ENCODE results near the gene PACS2.
"Not testable (repeated sequence)": the region's sequence is repeated elsewhere in the genome, so short reads cannot be mapped to it uniquely, and the experiment has no call there.

PACS2 gene

DNA sequence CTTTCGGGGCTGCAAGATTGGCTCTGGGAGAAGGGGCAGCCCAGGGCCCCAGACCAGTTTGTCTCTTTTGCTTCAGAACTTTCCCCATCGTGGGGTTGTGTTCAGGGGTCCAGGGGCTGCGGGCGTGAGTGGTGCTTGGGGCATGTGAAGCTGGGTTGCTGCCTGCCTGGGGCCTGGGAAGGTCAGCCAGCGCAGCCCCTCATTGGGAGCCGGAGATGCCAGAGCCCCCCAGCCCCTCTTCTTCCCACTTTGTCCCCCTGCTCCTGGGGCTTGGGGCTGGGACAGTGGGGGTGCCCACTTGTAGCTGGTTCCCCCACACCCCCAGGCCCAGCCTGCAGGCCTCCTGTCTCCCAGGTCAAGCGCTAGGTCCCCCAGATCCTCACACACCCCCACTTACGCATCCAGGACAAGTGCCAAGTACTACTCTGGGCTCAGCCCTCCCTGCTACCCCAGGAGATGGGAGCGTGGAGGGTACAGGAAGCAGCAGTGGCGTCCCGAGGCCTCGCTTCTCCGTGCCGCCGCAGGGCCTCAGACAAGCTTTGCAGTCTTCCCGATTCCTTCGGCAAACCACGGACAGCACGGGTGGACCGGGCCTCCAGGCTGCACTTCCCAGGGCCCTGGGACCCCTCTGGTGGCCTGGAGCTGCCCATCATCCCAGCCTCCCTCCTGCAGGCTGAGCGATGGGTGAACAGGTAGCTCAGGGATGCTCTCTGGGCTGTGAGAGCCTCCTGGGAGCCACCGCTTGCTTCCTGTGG, 41.5 kb downstream of the PACS2 start:
- DNase-seq = no peak
- TF ChIP-seq, protein P1, sequence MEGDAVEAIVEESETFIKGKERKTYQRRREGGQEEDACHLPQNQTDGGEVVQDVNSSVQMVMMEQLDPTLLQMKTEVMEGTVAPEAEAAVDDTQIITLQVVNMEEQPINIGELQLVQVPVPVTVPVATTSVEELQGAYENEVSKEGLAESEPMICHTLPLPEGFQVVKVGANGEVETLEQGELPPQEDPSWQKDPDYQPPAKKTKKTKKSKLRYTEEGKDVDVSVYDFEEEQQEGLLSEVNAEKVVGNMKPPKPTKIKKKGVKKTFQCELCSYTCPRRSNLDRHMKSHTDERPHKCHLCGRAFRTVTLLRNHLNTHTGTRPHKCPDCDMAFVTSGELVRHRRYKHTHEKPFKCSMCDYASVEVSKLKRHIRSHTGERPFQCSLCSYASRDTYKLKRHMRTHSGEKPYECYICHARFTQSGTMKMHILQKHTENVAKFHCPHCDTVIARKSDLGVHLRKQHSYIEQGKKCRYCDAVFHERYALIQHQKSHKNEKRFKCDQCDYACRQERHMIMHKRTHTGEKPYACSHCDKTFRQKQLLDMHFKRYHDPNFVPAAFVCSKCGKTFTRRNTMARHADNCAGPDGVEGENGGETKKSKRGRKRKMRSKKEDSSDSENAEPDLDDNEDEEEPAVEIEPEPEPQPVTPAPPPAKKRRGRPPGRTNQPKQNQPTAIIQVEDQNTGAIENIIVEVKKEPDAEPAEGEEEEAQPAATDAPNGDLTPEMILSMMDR (IDR thresholded peaks at IDR 0.05; ENCODE audit: low read depth, low read length) = no peak
- Histone ChIP-seq H3K4me1 (no peaks in the 10 kb centered on the region), H3K9me3 (no peaks in the 10 kb centered on the region), H3K4me3 (ENCODE audit: low read depth, low read length) (no peak overlapping the region), H3K27me3 (no peaks in the 10 kb centered on the region), H3K36me3 (no peaks in the 10 kb centered on the region)

DNA sequence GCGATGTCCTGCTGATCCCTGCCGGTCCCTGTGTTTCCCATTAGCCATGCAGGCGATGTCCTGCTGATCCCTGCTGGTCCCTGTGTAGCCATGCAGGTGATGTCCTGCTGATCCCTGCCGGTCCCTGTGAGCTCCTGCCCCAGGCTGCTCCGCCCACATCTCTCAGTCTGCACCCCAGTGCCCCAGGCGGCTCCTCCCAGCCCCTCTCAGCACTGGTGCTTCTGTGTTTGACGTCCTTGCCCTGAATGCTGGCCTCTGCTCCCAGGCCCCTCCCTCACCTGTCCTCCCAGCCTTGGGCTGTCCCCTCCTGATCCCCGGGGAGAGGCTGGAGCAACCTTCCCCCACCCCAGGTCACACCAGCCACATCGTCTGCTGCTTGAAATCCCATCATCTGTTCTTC, 42.4 kb downstream of the PACS2 start:
- Histone ChIP-seq H3K27me3 (no peaks in the 10 kb centered on the region), H3K4me3 (ENCODE audit: low read depth, low read length) (no peak overlapping the region), H3K4me1 (no peaks in the 10 kb centered on the region), H3K9me3 (no peaks in the 10 kb centered on the region), H3K36me3 (no peaks in the 10 kb centered on the region)
- DNase-seq = peak; percentile 5
- TF ChIP-seq, protein P1 (IDR thresholded peaks at IDR 0.05; ENCODE audit: low read depth, low read length) = no peak

DNA sequence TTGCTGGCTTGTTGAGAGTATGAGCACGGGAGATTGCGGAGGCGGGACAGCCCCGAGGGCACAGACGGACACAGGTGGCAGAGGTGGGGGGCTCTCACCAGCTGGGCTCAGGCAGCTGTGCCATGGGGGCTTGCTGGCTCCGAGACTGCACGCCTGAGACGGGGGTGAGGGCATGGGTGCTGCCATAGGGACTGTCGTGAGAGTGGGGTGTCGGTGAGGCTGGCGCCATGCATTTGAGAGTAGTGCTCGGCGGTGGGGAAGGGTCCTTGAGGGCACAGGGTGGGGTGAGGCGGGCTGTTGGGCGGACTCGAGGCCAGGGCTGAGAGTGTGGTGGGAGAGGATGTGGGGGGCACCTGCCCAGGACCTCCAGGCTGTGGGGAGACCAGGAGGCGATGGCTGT, 43.1 kb downstream of the PACS2 start:
- H3K4me1 ChIP-seq = no peaks in the 10 kb centered on the region
- no peaks in the 10 kb centered on the region for H3K27me3 ChIP-seq
- DNase-seq = no peak
- no peak overlapping the region for H3K4me3 ChIP-seq (ENCODE audit: low read depth, low read length)
- H3K9me3 ChIP-seq = no peaks in the 10 kb centered on the region
- H3K36me3 ChIP-seq = no peaks in the 10 kb centered on the region
- TF ChIP-seq, protein P1 (IDR thresholded peaks at IDR 0.05; ENCODE audit: low read depth, low read length) = no peak

- H3K36me3 ChIP-seq = no peaks in the 10 kb centered on the region
Observed at GRCh38 chr14:105358140-105358846, 43.7 kb downstream of the PACS2 start.

DNA sequence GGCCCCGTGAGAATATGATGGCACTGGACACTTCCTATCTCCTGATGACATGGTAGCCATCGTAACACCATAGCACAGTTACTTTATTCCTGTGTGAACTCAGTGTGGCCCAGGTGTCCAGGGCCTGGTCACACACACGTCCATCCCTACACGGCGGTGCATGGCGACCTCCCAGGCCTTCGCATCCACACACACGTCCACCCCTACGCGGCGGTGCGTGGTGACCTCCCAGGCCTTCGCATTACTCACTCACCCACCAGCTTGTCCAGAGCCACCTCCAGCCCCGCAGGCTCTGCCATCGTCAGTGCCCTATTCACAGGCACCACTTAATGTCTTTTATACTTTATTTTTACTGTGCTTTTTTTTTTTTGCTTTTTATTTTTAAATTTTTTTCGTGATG, 44.4 kb downstream of the PACS2 start:
- DNase-seq = no peak
- TF ChIP-seq, protein P1 (IDR thresholded peaks at IDR 0.05; ENCODE audit: low read depth, low read length) = no peak
- Histone ChIP-seq H3K36me3 (no peaks in the 10 kb centered on the region), H3K27me3 (no peaks in the 10 kb centered on the region), H3K9me3 (no peaks in the 10 kb centered on the region), H3K4me3 (ENCODE audit: low read depth, low read length) (no peak overlapping the region), H3K4me1 (no peaks in the 10 kb centered on the region)

More at GRCh38 chr14:105358140-105358846, 43.7 kb downstream of the PACS2 start:
- Histone ChIP-seq H3K9me3 (no peaks in the 10 kb centered on the region), H3K27me3 (no peaks in the 10 kb centered on the region), H3K4me1 (no peaks in the 10 kb centered on the region), H3K4me3 (ENCODE audit: low read depth, low read length) (no peak overlapping the region)
- peak; percentile 10 for DNase-seq
- TF ChIP-seq, protein P1 (IDR thresholded peaks at IDR 0.05; ENCODE audit: low read depth, low read length) = no peak

GRCh38 chr14:105361412-105361811, 46.9 kb downstream of the PACS2 start:
- H3K36me3 ChIP-seq, DNase-seq: not testable (repeated sequence)

More at GRCh38 chr14:105361412-105361811, 46.9 kb downstream of the PACS2 start:
- not testable (repeated sequence) for H3K9me3 ChIP-seq; H3K4me1 ChIP-seq; H3K4me3 ChIP-seq (ENCODE audit: low read depth, low read length); H3K27me3 ChIP-seq
